H54 (cell line): ENCODE measurements around the gene POP5.

Experiments used
- DNase-seq: peaks from one replicate; pipeline ENCODE4 v3.0.0; 2011; ENCODE audit warnings: low spot score, mixed read lengths; ENCODE audit not compliant: insufficient read length
- FAIRE-seq: peaks from 3 replicates; lab custom pipeline; 2011; peaks lifted over from hg19 to GRCh38; lab: Jason Lieb, UNC
- POLR2A ChIP-seq: IDR thresholded peaks from 2 replicates; pipeline ENCODE4 v1.6.1; 2011; ENCODE audit warnings: low read depth, mild to moderate bottlenecking, low read length

The POP5 gene

DNA sequence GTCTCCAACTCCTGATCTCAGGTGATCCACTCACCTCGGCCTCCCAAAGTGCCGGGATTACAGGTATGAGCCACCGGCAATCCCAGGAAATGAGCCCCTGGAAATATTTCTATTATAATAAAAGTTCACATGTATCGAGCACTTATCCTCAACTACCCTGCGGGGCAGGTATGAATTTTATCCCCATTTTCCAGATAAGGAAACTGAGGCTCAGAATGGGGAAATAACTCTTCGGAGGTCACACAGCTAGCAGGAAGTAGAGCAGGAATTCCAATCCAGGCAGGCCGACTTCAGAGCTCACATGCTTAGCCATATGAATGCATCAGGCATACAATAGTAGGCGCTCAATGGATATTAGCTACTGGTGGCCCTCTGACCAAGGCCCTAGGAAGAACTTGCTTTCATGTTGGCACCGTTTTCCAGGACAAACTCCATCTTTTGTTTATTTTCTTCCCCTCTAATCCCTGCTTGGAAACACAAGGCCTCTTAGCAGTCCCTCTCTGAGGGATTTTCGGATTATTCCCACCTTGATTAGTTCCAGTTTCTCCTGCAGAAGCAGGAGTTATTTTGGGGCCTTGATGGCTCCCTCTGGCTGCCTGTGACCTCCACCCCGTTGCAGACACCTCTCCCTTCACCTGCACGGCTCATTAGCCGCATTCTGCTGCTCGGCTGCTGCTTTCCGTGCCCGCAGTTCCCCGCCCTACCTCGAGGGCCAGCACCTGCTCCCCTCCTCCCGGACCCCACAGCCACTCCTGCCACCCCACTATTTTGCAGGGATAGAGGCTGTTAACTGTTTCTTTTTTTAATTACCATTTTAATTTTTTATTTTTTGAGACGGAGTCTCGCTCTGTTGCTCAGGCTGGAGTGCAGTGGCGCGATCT is 18.7 kb upstream of the POP5 start:
- DNase-seq (no peak), FAIRE-seq (no peak)
- no peak for TF ChIP-seq POLR2A

GRCh38 chr12:120598674-120599463 is 17.7 kb upstream of the POP5 start:
- DNase-seq (peak; percentile 65), FAIRE-seq (peak; percentile 20)
- TF ChIP-seq POLR2A: no peak

GRCh38 chr12:120597861-120598260 is 16.7 kb upstream of the POP5 start:
- TF ChIP-seq POLR2A: no peak
- FAIRE-seq: no peak
- no peak for DNase-seq

DNA sequence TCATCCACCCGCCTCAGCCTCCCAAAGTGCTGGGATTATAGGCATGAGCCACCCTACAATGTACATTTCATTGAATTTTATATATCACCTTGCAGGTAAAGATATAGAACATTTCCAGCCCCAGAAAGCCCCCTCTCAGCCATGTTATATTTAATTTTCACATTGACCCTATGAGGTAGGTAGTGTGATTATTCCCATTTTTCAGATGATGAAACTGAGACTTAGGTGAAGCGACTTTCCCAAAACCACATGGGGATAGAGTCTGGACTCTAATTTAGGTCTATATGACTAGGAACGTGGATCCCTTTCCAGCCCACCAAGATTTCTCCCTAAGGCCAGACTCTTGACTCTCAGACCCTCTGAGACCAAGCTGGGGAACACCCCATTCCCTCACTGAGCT is 15.7 kb upstream of the POP5 start:
- DNase-seq: no peak
- FAIRE-seq: no peak
- no peak for TF ChIP-seq POLR2A

DNA sequence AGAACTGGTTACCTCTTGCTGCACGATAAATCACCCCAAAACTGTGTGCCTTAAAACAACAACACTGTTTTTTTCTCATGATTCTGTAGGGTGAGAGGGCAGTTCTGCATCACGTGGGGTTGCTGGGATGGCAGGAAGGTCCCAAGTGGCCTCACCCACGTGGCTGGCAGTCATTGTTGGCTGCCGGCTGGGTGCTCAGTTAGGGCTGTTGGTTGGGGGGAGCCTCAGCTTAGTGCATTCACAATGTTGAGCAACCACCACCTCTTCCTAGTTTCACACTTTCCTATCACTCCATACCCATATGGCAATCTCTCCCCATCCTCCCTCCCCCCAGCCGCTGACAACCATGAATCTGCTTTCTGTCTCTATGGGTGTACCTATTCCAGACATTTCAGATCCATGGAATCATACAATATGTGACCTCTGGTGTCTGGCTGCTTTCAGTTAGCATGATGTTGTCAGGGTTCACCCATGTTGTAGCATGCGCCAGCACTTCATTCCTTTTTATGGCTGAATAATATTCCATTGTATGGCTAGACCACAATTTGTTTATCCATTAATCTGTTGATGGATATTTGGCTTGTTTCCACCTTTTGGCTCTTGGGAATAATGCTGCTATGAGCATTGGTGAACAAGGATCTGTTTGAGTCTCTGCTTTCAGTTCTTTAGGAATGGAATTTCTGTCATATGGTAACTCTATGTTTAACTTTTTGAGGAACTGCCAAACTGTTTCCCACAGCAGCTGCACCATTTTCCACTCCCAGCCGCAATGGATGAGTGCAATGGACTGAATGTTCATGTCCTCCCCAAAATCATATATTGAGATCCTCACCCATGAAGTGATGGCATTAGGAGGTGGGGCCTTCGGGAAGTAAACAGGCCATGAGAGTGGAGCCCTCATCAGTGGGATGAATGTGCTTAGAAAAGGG is 11.2 kb upstream of the POP5 start:
- FAIRE-seq (no peak), DNase-seq (no peak)
- TF ChIP-seq POLR2A: no peak

GRCh38 chr12:120590741-120591407 is 9.7 kb upstream of the POP5 start:
- no peak for TF ChIP-seq POLR2A
- no peak for FAIRE-seq
- no peak for DNase-seq

DNA sequence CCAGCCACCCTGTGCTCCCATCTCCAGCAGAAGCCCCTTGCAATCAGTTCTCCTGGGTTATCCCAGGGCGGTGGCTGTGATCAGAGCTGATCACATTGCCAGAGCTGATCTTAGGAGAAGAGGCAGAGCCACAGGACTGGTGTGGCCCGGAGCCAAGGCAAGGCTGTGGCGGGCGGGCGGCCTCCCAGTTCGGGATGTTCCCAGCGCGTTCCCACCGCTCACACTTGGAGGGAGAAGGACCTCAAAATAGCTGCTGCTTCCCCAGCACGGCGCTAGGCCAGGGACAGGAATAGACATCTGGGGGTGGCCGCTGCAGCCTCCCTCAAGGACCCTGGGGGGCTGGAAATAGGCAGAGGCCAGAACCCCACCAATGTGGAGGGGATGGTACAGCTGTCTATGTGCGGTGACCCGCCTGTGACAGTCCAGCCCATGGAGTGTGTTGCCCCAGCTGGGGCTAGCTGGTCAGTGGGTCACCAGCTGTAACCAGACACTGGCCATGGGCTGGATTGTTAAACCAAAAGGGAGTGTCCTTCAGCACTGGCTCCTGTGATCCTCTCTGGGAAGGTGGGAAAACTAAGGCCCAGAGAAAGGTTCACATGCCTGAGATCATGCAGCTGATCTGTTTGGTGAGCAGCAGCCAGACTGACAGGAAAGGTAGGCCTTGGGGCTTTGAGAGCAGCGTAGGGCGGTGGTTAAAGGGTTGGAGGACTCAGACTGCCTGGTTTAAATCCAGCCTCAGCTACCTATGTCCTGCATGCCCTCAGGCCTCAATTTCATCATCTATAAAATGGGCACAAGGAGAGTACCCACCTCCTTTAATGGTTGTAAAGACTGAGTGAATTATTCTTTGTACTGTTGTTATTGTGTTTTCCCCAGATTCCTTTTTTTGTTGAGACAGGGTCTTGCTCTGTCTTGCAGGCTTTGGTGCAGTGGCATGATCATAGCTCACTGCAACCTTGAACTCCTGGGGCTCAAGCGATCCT is 8.0 kb upstream of the POP5 start:
- no peak for FAIRE-seq

GRCh38 chr12:120588371-120588770 is 7.2 kb upstream of the POP5 start:
- no peak for TF ChIP-seq POLR2A
- FAIRE-seq: no peak
- DNase-seq: no peak

More for the DNA sequence above, 8.0 kb upstream of the POP5 start:
- no peak for TF ChIP-seq POLR2A
- DNase-seq: no peak

DNA sequence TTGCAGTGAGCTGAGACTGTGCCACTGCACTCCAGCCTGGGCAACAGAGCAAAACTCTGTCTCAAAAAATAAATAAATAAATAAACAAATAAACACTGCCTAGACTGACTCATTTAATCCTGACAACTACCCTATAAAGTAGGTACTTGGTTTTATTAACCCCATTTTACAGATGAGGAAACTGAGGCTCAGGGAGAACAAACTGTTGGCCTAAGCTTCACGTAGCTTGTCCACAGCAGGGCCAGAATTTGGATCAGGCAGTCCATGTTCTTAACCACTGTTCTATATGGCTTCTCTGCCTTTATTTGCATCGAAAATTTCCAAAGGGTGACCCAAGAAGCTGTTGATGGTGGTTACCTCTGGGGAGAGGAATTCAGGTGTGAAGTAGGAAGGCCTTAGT is 5.7 kb upstream of the POP5 start:
- DNase-seq: no peak
- FAIRE-seq: no peak
- TF ChIP-seq POLR2A: no peak

DNA sequence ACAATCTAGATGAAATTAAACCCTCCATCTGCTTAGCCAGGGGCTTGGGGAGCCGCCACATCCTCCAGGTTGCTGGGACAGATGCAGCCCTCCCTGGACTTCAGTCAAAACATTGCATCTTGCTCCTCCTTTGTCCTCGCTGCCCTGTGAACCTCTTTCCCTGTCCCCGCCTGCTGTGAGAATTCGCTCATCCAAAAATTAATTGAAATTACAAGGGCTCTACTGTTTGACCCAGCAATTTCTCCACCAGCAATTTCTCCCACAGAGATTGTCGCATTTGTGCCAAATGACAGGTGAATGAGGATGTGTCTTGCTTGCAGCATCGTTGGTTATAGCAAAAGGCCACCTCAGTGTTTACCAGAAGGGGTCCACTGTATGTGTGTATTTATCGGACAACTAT is 5.0 kb upstream of the POP5 start:
- no peak for TF ChIP-seq POLR2A
- FAIRE-seq: no peak

DNA sequence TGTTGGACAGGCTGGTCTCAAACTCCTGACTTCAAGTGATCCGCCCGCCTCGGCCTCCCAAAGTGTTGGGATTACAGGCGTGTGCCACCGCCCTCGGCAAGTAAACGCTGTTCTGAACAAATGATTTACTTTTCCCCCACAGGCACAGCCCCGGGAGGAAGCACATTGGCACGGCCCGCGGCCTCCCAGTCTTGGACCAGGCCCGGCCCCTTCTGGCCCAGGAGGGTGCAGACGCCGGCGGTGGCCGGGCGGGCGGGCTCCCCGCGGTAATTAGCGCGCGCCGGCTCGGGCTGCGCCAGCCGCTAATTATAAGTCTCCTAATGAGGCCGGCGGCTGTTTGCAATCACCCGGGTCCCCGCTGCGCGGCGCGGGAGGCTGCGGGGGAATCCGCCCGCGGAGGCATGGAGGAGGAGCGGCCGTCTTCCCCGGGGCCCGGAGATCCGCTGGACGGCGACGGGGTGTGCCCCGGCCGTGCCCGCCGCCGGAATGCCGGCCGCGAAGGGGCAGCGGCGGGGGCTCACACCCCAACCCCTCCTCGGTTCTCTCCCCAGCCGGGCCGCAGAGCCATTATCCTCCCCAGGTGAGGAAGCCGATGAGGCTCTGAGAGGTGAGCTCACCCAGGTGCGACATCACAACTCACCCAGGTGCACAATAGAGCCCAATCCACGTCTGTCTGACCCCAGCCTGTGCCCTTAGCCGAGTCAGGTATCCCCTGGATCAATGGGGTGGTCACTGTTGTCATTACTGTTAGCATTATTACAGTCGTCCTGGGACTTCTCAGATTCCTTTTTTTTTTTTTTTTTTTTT is 3.3 kb upstream of the POP5 start:
- FAIRE-seq (no peak), DNase-seq (no peak)

More for the DNA sequence above, 5.0 kb upstream of the POP5 start:
- DNase-seq: no peak

More for the DNA sequence above, 3.3 kb upstream of the POP5 start:
- TF ChIP-seq POLR2A: no peak
